ENCODE data around the gene DNAJB13. TPM values are rescaled to one million over a fixed set of nuclear protein-coding genes. Genes with fewer than 3 reads are reported as not detected.

DNAJB13 gene
- total and polyA plus RNA-seq, 2 of the 13 experiments (the other 11 are each of a cell fraction or from before 2014, with no cell fraction given), result 2.3 TPM; not detected in 1

DNA sequence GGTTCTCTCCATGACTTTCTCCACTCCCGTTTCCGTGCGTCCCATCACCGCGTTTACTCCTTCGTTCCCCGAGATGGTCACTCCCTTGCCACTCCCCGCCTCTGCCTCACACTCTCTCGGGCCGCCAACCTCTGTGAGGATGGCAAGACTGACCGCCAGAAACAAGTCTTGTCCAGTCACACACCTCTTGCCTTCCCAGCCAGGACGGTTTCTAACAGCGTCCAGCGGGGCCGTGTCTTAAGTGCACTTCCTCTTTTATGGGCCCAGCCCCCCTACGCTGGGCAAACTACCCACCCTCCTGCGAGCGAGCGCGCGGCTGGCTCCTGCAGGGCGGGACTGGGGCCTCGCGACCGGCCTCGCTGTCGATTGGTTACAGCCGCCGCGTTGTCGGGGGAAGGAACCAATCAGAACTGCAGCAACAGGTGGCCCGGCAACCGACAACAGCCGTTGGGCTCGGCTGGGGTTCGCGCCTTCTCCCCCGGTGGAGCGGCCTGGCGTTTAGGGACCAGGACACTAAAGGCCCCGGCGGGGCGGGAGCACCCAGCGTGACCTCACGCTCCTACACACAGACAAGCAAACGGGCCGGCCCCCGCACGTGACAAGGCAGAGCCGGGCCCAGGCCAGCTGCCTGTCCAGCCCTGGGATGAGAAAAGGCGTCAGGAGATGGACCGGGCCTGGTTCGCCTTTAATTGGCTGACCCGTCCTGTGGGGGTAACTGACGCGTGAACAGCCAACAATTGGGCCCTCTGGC is 32.3 kb downstream of the DNAJB13 start (continued):
- TF ChIP-seq NR2F1 (CRISPR knock-in tag; IDR thresholded peaks at IDR 0.05) (peak in 1 of 2 experiments; percentile 13; a peak in 1 of 4 replicates), ELF4 (CRISPR knock-in tag; IDR thresholded peaks at IDR 0.05; ENCODE audit: borderline replicate concordance) (no peak), NFRKB (IDR thresholded peaks at IDR 0.05) (no peak), MATR3 (CRISPR knock-in tag; IDR thresholded peaks at IDR 0.05) (no peak), SRY (CRISPR knock-in tag; IDR thresholded peaks at IDR 0.05) (peak; percentile 73; the same call in 1 of the 2 replicates), PAX8 (CRISPR knock-in tag; IDR thresholded peaks at IDR 0.05; ENCODE audit: borderline replicate concordance) (no peak), JUND (CRISPR knock-in tag; IDR thresholded peaks at IDR 0.05) (0 out of 2 replicates have a peak, but pooled peaks have one; percentile 12), ZNF232 (CRISPR knock-in tag; IDR thresholded peaks at IDR 0.05; ENCODE audit: borderline replicate concordance) (peak; percentile 88), ARID2 (CRISPR knock-in tag; IDR thresholded peaks at IDR 0.05; ENCODE audit: borderline replicate concordance) (peak; percentile 85; the same call in 1 of the 2 replicates), ZNF841 (CRISPR knock-in tag; IDR thresholded peaks at IDR 0.05; ENCODE audit: borderline replicate concordance) (peak; percentile 41; the same call in 1 of the 2 replicates)
- TF ChIP-seq, protein P1, sequence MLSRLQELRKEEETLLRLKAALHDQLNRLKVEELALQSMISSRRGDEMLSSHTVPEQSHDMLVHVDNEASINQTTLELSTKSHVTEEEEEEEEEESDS (CRISPR knock-in tag; IDR thresholded peaks at IDR 0.05; ENCODE audit: borderline replicate concordance), result peak; percentile 63; the same call in 1 of the 2 replicates
- TF ChIP-seq, protein P2, sequence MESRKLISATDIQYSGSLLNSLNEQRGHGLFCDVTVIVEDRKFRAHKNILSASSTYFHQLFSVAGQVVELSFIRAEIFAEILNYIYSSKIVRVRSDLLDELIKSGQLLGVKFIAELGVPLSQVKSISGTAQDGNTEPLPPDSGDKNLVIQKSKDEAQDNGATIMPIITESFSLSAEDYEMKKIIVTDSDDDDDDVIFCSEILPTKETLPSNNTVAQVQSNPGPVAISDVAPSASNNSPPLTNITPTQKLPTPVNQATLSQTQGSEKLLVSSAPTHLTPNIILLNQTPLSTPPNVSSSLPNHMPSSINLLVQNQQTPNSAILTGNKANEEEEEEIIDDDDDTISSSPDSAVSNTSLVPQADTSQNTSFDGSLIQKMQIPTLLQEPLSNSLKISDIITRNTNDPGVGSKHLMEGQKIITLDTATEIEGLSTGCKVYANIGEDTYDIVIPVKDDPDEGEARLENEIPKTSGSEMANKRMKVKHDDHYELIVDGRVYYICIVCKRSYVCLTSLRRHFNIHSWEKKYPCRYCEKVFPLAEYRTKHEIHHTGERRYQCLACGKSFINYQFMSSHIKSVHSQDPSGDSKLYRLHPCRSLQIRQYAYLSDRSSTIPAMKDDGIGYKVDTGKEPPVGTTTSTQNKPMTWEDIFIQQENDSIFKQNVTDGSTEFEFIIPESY (CRISPR knock-in tag; IDR thresholded peaks at IDR 0.05), result no peak
- TF ChIP-seq, protein P3, sequence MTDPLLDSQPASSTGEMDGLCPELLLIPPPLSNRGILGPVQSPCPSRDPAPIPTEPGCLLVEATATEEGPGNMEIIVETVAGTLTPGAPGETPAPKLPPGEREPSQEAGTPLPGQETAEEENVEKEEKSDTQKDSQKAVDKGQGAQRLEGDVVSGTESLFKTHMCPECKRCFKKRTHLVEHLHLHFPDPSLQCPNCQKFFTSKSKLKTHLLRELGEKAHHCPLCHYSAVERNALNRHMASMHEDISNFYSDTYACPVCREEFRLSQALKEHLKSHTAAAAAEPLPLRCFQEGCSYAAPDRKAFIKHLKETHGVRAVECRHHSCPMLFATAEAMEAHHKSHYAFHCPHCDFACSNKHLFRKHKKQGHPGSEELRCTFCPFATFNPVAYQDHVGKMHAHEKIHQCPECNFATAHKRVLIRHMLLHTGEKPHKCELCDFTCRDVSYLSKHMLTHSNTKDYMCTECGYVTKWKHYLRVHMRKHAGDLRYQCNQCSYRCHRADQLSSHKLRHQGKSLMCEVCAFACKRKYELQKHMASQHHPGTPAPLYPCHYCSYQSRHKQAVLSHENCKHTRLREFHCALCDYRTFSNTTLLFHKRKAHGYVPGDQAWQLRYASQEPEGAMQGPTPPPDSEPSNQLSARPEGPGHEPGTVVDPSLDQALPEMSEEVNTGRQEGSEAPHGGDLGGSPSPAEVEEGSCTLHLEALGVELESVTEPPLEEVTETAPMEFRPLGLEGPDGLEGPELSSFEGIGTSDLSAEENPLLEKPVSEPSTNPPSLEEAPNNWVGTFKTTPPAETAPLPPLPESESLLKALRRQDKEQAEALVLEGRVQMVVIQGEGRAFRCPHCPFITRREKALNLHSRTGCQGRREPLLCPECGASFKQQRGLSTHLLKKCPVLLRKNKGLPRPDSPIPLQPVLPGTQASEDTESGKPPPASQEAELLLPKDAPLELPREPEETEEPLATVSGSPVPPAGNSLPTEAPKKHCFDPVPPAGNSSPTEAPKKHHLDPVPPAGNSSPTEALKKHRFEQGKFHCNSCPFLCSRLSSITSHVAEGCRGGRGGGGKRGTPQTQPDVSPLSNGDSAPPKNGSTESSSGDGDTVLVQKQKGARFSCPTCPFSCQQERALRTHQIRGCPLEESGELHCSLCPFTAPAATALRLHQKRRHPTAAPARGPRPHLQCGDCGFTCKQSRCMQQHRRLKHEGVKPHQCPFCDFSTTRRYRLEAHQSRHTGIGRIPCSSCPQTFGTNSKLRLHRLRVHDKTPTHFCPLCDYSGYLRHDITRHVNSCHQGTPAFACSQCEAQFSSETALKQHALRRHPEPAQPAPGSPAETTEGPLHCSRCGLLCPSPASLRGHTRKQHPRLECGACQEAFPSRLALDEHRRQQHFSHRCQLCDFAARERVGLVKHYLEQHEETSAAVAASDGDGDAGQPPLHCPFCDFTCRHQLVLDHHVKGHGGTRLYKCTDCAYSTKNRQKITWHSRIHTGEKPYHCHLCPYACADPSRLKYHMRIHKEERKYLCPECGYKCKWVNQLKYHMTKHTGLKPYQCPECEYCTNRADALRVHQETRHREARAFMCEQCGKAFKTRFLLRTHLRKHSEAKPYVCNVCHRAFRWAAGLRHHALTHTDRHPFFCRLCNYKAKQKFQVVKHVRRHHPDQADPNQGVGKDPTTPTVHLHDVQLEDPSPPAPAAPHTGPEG (CRISPR knock-in tag; IDR thresholded peaks at IDR 0.05), result peak; percentile 86; the same call in 1 of the 2 replicates
- TF ChIP-seq, protein P4, sequence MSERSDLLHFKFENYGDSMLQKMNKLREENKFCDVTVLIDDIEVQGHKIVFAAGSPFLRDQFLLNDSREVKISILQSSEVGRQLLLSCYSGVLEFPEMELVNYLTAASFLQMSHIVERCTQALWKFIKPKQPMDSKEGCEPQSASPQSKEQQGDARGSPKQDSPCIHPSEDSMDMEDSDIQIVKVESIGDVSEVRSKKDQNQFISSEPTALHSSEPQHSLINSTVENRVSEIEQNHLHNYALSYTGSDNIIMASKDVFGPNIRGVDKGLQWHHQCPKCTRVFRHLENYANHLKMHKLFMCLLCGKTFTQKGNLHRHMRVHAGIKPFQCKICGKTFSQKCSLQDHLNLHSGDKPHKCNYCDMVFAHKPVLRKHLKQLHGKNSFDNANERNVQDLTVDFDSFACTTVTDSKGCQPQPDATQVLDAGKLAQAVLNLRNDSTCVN (CRISPR knock-in tag; IDR thresholded peaks at IDR 0.05; ENCODE audit: borderline replicate concordance), result peak; percentile 81
- TF ChIP-seq, protein P5, sequence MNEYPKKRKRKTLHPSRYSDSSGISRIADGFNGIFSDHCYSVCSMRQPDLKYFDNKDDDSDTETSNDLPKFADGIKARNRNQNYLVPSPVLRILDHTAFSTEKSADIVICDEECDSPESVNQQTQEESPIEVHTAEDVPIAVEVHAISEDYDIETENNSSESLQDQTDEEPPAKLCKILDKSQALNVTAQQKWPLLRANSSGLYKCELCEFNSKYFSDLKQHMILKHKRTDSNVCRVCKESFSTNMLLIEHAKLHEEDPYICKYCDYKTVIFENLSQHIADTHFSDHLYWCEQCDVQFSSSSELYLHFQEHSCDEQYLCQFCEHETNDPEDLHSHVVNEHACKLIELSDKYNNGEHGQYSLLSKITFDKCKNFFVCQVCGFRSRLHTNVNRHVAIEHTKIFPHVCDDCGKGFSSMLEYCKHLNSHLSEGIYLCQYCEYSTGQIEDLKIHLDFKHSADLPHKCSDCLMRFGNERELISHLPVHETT (CRISPR knock-in tag; conservative IDR thresholded peaks at IDR 0.05), result no peak; the same call in 1 of the 2 replicates

All from HepG2 (cell line).